ENCODE measurements around the gene FOXE3.
A peak's percentile ranks its signal among the peaks of the same experiment; 100 is the strongest.

The FOXE3 gene

DNA sequence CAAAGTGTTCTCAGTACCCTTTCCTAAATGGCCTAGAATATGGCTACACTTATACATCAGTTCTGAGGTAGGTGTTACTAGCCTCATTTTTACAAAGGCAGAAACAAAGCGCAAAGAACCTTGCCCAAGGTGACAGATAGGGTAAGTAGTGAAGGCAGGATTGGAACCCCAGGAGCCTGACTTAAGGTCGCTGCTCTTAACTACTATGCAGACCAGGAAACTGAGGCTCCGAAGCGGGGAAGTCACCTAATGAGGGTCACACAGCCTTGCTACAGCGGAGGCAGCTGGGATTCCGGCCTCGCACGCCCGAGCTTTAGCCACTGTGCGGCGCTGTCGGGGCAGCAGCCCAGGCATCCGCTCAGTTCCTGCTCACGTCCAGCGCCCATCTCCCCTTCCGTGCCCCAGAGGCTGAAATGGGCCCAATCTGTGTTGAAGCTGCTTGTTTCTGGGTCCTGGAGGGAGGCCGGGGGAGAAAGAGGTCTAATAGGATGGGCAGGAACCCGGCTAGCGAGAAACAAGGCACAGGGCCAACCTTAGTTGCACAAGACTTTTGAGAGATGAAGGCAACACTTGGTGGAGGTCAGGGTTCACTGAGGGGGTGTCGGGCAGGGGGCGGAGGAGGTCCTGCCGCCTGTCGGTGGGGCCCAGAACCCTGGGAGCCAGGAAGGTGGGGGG lies 20.4 kb downstream of the FOXE3 start:
- DNase-seq = peak; percentile 76

DNA sequence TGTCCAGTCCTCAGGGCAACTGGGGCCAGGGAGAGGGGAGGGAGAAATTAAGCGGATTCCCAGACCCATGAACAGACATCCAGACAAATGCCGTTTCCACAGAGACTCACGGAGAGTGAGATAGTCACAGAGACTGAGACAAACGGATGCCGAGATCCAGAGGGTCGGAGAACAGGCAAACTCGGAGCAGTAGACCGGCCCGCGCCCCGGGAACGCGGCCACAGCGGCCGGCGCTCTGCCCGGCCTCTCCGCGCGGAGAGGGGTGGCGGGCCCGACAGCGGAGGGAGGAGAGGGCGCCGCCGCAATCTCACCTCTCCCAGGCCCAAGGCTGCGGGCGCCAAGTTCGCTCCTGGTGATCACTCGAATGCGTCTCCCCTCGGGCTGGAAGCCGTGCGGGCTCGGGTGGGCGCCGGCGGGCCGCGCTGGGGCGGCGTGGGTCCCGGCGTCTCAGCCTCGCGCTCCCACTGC lies 20.9 kb downstream of the FOXE3 start:
- DNase-seq = no peak

DNA sequence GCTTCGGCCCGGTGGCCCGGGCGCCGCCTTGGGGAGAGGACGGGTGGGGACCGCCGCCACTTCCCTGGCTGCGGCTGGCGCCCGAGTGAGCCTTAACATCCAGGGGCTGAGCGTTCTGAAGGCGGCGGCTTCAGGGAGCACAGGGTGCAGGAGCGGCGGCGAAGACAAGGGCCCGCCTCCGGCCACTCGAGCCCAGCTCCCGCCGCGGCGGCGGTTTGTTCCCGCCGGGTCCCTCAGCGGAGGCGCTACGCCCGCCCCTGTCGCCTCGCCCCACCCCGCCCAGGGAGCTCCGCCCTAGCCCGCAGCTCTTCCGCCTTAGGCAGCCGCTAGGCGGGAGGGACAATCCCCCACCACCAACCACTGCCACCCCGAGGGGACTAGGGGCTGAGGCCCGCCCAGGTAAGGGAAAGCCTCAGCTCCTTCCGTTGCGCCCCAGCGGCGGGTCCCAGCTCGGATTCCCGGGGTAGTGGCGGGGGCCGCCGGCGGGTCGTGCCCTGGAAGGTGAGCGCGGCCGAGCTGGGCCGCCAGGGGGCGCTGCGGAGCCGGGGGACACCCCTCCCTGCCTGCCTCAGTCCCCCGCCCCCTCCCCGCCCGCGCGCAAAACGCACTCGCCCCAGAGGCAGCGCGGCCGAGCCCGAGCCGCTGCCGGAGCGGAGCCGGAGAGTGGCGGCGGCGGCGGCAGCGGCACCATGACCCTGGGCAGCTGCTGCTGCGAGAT lies 21.5 kb downstream of the FOXE3 start, which contains the start of gene FOXD2:
Gene FOXD2 (plus strand): TSS at position 598 of the 718 bp plus-strand sequence. CDS start 92 bp downstream, at position 690.
- peak; percentile 88 for DNase-seq

DNA sequence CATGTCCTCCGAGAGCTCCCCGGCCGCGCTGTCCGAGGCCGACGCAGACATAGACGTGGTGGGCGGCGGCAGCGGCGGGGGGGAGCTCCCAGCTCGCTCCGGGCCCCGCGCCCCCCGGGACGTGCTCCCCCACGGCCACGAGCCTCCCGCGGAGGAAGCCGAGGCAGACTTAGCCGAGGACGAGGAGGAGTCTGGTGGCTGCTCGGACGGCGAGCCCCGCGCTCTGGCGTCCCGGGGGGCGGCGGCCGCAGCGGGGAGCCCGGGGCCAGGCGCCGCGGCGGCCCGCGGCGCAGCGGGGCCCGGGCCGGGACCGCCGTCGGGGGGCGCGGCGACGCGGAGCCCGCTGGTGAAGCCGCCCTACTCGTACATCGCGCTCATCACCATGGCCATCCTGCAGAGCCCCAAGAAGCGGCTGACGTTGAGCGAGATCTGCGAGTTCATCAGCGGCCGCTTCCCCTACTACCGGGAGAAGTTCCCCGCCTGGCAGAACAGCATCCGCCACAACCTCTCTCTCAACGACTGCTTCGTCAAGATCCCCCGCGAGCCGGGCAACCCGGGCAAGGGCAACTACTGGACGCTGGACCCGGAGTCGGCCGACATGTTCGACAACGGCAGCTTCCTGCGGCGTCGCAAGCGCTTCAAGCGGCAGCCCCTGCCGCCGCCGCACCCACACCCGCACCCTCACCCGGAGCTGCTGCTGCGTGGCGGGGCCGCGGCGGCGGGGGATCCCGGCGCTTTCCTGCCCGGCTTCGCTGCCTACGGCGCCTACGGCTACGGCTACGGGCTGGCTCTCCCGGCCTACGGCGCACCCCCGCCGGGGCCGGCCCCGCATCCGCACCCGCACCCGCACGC lies 22.3 kb downstream of the FOXE3 start:
- DNase-seq = peak; percentile 19

DNA sequence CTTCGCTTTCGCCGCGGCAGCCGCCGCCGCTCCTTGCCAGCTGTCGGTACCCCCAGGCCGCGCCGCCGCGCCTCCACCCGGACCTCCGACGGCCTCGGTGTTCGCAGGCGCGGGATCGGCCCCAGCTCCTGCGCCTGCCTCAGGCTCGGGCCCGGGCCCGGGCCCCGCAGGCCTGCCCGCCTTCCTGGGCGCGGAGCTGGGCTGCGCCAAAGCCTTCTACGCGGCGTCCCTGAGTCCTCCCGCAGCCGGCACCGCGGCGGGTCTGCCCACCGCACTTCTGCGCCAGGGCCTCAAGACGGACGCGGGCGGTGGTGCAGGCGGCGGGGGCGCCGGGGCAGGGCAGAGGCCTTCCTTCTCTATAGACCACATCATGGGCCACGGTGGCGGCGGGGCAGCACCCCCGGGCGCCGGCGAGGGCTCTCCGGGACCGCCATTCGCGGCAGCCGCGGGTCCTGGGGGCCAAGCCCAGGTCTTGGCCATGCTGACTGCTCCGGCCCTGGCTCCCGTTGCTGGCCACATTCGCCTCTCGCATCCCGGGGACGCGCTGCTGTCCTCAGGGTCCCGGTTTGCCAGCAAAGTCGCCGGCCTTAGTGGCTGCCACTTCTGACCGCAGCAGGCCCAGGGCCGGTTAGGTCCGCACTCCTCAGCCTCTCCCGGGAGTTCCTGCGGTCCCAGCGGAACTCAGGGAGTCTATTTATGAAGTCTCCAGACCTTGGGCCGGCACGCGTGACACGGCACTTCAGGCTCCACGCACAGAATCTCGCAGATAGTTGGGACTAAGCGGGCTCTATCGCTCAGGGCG lies 23.1 kb downstream of the FOXE3 start:
- no peak for DNase-seq

DNA sequence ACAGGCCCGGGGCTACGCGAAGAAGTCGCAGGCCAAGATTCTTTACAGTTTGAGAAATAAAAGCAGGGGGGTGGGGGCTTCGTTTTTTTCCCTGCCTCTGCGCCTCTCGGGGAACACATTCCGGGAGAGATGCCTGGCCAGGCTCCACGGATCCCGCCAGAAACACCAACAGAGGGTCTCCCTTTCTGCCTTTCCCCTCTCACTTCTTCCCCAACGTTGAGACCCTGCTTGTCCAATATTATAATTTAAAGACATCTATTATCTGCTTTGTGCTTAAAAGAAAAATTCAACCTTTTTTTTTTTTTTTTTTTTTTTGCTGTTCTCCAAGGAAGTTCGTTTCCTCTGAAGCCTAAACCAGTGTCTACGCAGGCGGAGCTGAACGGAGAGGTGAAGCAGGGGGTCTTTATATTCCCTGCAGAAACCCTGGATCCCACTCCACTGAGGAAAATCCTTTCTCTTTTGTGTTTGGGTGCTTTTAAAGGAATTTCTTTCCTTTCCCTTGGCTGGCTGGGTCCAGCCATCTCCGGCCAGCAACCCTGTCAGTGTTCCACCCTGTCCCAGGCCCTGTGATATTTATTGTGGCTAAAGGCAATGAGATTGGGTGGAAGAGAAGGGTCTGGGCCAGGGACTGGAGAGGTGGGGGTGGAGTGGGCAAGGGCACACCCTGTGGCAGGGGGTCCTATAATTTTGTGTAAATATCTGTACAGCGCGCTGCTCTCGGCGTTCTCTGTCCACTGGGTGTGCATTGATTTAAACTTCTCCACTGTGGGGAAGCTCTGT lies 23.9 kb downstream of the FOXE3 start:
- DNase-seq = no peak

DNA sequence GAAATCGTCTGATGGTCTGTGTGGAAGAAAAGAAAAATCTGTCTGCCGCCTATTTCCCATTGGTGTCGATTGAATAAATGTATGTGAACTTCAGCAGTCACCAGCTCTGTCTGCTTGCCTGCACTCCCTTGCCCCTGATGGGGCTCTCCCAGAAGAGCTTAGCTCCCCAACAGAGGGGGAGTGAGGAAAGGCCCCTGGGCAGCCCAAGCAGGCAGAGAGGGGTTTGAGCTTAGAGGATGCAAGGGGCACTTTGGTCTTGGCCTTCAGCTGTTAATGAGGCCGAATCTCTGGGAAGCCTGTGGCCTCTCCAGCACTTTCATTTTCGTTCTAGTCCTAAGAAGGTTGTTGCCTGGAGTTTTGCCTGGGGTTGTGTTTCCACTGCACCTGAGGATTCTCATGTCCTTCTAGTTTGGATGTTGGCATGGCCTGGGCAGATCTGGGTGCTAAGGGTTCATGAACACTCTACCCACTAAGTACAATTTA lies 24.6 kb downstream of the FOXE3 start:
- no peak for DNase-seq

DNA sequence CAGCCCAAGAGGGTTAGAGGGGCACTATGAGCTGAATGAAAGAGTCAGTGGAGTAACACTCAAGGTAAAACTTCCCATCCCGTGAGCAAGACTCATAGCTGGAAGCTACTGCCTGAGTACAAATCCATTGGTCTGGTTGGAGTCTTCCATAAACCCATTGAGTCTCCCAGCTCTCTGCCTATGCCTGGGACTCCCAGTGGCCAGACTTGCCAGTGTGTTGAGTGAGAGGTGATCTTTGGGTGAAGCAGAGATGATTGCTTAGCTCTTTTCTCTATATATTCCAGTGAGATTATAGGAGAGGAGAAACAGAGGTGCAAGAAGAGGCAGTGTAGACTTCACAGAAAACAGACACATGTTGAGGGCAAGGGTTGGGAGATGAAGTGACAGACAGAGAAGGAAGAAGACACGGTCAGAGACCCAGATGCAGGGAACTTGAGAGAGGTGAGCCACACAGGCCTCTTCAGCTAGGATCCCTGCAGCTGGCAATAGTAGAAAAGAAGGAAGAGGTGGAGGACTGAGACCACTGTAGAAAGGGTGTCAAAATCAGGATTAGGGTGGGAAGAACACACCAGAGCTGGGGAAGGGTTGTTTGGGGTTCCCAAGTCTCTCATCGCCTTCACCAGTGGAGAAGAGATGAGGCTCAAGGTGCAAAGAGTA lies 25.5 kb downstream of the FOXE3 start:
- no peak for DNase-seq

DNA sequence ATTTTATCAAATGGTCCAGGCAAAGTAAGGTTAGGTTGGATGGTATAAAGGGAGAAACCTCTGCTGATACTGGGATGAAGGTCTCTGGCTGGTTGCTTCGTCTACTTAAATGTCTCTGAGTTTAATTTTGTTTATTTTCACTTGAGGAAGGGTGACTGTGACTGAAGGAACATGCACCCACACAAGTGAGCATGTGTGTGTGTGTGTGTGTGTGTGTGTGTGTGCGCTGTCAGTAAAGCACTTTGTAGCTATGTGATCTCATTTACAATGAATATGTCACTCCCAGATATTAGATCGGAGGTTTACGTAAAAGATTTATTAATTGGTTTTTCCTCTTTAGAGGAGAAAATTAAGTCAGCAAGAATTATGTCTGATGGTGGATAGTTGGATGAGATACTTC lies 26.1 kb downstream of the FOXE3 start:
- no peak for DNase-seq

DNA sequence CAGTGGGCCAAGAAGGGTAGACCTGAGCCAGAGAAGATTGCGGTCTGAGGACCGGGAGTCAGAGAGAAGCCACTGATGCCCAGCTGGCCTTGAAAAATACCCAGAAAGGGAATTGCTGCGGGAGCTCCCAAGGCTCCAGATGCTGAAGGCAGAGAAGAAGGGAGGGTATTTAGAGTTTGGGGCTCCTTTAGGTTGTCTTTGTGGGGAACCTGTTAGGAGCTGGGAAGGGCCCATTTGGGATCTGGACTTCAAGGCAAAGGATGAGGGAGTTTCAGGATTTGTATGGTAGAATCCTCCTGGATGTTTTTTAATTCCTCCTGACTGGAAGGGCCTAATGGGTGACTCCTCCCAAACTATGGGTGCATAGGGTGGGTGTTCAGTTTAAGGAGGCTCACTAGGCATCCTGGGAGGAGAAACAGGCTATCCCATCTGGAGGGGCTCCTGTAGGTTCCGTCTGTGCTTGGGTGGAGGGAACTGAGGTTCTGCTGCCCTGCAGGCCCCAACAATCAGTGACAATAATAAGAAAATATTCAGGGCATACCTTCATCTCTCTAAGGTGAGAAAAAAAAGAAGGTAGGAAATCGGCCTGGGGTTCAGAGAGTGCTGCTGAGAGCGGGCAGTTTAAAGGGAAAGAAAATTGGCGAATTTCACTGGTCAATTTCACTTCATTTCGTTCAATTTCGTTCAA lies 26.9 kb downstream of the FOXE3 start:
- no peak for DNase-seq

DNA sequence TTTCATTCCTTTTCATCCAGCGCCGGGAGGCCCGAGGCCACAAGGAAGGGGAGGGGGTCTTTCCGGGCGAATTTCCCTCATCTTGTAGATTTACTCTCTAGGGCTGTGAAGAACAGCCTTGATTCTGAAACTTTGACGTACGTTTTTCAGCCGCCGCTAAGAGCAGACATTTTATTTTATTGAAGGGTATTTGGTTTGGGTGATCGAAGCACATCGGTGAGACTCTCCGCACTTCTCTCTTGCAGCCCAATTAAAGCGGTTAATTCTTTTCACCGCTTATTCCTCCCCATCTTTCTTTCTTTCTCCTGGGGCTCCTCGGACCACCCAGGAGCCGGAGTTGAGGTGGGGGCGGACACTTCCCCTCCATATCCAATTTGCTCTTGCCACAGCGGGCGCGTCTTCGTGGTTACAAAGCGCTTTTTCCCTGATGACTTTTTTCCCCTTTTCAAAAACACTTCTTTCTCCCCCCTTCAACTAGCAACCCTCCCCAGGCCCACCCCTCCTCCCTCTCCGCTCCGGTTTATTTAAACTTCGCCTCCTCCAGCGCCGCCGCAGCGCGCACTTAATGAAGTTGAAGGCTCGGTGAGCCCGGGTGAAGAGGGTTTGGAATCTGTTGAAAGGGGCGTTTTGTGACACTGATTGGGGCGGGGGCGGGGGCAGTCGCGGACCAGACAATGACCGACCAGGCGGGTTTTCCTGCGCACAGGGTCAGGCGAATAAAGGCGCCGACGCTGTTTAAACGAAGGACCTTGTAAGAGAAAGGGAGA lies 27.6 kb downstream of the FOXE3 start:
- DNase-seq = no peak

DNA sequence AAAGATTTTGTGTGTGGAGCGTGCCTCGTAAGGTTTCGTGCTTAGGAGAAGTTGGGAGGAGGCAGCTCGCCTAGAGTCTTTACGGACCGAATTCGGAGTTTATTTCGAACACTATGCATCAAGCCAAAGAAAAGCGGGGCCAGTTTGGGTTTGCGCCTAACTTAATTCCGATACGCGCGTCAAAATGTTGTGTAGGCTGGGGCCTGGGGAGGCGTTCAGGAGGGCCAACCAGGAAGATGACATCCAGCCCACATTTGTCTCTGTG lies 28.1 kb downstream of the FOXE3 start:
- DNase-seq = no peak

DNA sequence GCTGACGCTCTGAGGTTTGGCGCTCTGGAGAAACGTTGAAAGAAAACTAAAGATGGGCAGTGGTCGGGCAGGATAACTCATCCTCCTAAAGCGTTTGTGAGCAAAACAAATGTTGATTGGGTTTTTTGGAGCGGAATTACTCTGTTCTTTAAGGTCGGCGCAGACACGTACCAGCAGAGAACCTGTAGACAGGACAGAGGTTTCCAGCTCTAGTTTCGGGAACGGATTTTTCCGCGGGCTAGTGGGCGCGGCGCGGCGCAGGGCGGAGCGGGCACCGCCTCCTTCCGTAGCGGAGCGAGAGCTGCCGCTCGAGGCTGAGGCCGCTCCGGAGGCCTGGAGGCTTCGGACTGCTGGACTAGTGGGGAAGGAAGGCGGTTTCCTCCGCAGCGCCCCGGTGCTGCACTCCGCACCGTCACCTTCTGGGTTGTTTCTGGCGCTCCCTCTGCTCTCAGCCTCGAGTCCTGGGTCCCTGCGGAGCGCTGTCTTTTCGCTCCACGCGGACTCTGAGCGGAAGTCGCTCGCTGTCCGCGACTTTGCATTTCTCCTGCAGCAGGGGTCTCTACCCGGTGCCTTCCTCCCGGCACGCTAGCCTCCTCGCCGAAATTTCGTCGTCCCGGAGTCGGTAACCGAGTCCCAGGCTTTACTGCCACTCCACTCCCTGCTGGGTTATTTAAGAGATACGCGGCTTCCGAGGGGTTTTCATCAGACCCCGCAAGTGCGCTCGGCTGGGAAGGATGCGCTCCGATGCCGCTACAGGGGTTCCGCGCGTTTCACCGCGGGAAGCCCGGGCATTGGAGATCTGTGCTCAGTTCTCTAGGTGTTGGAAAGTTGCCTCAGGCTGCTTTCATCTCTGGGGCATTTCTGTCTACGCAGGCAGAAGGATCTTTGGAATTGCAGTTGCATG lies 28.7 kb downstream of the FOXE3 start:
- DNase-seq = peak; percentile 18

DNA sequence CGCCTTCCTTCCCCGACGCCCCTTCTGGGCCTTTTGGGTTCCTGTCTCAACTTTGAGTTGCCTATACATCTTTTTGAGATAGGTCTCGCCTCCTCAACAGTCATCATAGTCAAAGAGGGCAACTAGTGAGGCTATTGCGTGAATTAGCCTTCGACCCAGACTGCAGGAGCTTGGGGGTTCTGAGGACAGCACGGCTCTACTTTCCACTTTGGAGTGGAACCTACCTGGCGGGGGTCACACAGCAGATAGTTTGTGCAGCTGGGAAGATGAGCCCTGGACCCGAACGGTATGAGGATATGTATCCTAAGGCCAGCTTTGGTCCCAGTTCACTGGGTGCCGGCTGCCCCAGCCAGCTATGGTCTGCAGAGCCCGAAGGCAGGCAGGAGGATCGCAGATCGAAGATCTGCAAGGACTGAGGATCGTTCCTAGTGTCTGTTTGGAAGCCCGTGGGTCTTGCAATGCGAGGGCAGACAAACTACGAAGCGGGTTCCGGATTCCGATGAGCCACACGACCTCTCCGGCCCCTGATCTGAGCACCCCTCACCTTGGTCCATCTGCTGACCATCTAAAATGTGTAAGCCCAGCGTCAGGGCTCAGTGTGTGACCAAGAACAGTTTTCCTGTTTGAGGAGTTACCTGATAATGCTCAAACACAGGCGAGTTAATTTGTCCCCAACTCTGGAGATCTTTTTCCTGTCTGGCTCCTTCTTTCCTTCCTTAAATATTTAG lies 29.9 kb downstream of the FOXE3 start:
- no peak for DNase-seq

DNA sequence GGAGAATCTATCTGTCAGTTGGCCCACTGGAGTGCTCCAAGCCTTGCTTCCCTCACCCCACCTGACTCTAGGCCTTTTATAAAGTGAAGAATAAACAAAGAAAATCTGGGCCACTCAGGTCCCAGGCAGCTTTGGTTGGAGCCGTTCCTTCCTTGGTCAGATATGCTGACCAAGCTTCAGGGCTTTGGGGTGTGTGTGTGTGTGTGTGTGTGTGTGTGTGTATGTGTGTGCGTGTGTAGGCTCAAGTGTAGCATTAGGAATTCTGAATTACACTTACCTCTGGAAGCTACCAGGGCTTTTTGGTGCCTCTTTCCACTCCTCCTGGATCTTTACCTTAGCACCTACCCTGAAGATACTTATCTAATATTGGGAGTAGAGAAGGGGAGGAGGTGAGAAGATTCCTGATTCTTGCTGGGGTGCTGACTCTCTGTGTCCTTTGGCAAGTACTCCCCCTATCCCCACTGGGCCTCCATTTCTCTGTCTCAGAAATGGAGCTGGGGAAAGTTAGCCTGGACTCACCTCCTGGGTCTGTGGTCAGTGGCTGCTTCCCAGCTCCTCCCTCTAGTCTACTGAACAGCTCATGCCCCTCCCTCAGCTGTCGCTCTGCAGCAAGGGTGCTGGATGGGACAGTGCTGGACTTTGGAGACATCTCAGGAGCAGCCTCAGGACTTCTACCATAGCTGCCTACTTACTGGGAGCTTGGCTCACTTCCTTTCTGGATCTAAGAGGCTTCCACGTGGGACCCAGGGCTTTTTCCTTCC lies 32.6 kb downstream of the FOXE3 start:
- no peak for DNase-seq

DNA sequence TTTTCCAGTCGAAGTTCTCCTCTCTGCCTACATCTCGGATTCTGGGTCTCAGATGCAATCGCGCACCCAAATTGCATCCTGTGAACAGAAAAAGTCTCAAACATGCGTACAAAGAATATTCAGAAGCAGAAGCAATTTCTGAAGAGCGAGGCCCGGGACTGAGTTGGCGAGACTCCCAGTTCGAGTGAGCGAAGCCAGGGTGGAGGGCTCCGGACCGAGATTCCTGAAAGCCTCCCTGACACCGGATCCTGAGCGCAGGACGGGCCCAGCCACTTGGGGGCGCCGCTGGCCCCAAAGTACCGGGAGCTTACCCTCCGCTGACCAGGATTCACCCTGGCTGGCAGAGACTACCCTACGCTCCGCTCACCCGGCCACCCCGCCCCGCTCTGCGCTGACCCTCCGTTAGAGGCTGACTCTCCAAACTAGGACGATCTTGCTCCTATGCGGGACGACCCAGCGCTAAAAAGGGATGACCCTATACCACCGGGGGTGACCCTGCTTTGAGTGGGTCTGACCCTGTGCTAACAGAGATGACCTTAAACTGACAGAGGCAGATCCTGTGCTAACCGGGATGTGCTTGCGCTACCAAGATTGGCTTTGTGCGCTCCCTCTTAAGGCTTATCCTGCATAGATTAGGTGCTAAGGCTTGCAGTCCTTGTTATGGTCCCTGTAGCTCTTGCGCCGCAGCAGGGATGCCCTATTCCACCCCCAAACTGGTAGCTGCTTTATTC lies 33.9 kb downstream of the FOXE3 start:
- no peak for DNase-seq

DNA sequence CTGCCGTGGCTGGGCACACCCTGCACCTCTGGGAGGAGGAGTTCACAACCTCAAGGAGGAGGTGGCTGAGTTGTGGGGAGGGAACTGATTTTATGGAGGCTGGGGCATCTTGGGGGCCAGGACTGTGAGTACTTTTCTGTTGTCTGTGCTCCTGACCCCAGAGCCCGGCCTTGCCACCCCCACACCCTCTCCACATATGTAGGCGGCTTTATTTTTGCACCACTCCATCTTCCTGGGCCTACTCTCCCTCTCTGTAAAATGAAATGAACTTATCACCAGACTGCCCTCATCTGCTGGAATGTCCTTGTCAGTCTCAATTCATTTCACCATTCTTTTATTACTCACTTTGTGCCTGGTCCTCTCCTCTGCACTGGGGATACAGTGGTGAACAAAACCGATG lies 34.5 kb downstream of the FOXE3 start:
- DNase-seq = no peak

Data from stimulated activated CD4-positive, alpha-beta T cell treated with anti-CD3 and anti-CD28 coated beads, Interleukin-1b, Interleukin-23, amount 100 ng/mL, for 48 hours (primary cell).